Breast epithelium (tissue), 3 donors: ENCODE data around the gene C16orf86.

Experiments used
- CTCF ChIP-seq, 3 donors: fragments of 450-650 bp; IDR thresholded peaks; one replicate each; pipeline ENCODE4 v1.5.1; 2016 to 2017; ENCODE audit warnings: antibody characterized with exemption in 3 of 3, mild to moderate bottlenecking in 3 of 3, moderate library complexity in 3 of 3
- POLR2A ChIP-seq: fragments of 450-650 bp; IDR thresholded peaks from one replicate; pipeline ENCODE4 v1.6.1; 2016; ENCODE audit warnings: antibody characterized with exemption, mild to moderate bottlenecking, moderate library complexity
- POLR2AphosphoS5 ChIP-seq, 3 donors: sonication (generic); formaldehyde crosslinking; IDR thresholded peaks; one replicate each; pipeline ENCODE4 v1.6.1; 2017; ENCODE audit warnings: antibody characterized with exemption in 3 of 3

- TF ChIP-seq CTCF (IDR thresholded peaks at IDR 0.05) (no peak), POLR2AphosphoS5 (IDR thresholded peaks at IDR 0.05) (no peak), POLR2A (no peak)
Observed at GRCh38 chr16:67661886-67662652, 4.5 kb upstream of the C16orf86 start.
